Activated naive CD8-positive, alpha-beta T cell treated with anti-CD3 and anti-CD28 coated beads, Interleukin-2, amount 10 ng/mL, durations not matched to agents 7 days and 5 days (primary cell): ENCODE results near the gene PTPRF. TPM values are rescaled to one million over a fixed set of nuclear protein-coding genes. Genes with fewer than 3 reads are reported as not detected.

ENCODE experiments used
- ATAC-seq: fragments of 150-1000 bp; cut with Tn5 transposase; one replicate; pipeline ENCODE4 v1.10.0; 2021; ENCODE audit warnings: low read depth, moderate library complexity
- POLR2A ChIA-PET: fragments of 350-600 bp; sonication (Branson Sonifier 250); formaldehyde crosslinking; loops from one replicate; lab custom pipeline; 2021; ENCODE audit warnings: antibody characterized with exemption; lab: Charles Lee
- DNase-seq: peaks from one replicate; pipeline ENCODE4 v3.0.0; 2021
- H3K27ac Mint-ChIP-seq: one replicate; pipeline ENCODE4 v1.8.0; 2022; ENCODE audit warnings: mild to moderate bottlenecking, mixed read lengths
- H3K27me3 Mint-ChIP-seq: one replicate; pipeline ENCODE4 v1.8.0; 2022; ENCODE audit warnings: mild to moderate bottlenecking, moderate library complexity, mixed read lengths
- H3K36me3 Mint-ChIP-seq: one replicate; pipeline ENCODE4 v1.8.0; 2021; ENCODE audit warnings: mild to moderate bottlenecking, mixed read lengths
- H3K4me1 Mint-ChIP-seq: one replicate; pipeline ENCODE4 v1.8.0; 2021; ENCODE audit warnings: mixed read lengths
- H3K4me3 Mint-ChIP-seq: one replicate; pipeline ENCODE4 v1.8.0; 2022; ENCODE audit warnings: mild to moderate bottlenecking, moderate library complexity, mixed read lengths
- H3K9me3 Mint-ChIP-seq: one replicate; pipeline ENCODE4 v1.8.0; 2021; ENCODE audit warnings: mixed read lengths
- total RNA-seq, 2 experiments: library from RNA; stranded (reverse); gene quantifications; one replicate each; pipeline ENCODE4 v1.2.3, GENCODE V29; 2021

Gene PTPRF
- total RNA-seq, 2 experiments from 2014 or later, result 1.8 to 2.3 TPM

GRCh38 chr1:43556782-43557181, 26.1 kb downstream of the PTPRF start:
- Mint-ChIP-seq H3K9me3 (no peaks in the 10 kb centered on the region), H3K4me1 (peaks cover 3% of the 10 kb centered on the region), H3K4me3 (no peak overlapping the region), H3K27ac (no peak overlapping the region), H3K36me3 (no peaks in the 10 kb centered on the region), H3K27me3 (peaks cover 9% of the 10 kb centered on the region)
- no peak for ATAC-seq
- no peak for DNase-seq
- POLR2A ChIA-PET, result no interaction called here

- Mint-ChIP-seq H3K4me1 (peaks cover 3% of the 10 kb centered on the region), H3K4me3 (no peak overlapping the region), H3K27ac (no peak overlapping the region), H3K36me3 (no peaks in the 10 kb centered on the region), H3K9me3 (no peaks in the 10 kb centered on the region), H3K27me3 (peaks cover 2% of the 10 kb centered on the region)
- DNase-seq, result no peak
- POLR2A ChIA-PET, result no interaction called here
- ATAC-seq, result no peak
Observed at GRCh38 chr1:43557744-43558245, 27.1 kb downstream of the PTPRF start.

GRCh38 chr1:43558346-43558841, 27.7 kb downstream of the PTPRF start:
- no peak for ATAC-seq
- POLR2A ChIA-PET, result no interaction called here
- DNase-seq, result no peak
- Mint-ChIP-seq H3K27me3 (peaks cover 4% of the 10 kb centered on the region), H3K27ac (no peak overlapping the region), H3K9me3 (no peaks in the 10 kb centered on the region), H3K4me1 (peaks cover 3% of the 10 kb centered on the region), H3K4me3 (no peak overlapping the region), H3K36me3 (no peaks in the 10 kb centered on the region)

- no peak for DNase-seq
- H3K4me3 Mint-ChIP-seq, result no peak overlapping the region
- no peaks in the 10 kb centered on the region for H3K9me3 Mint-ChIP-seq
- peaks cover 5% of the 10 kb centered on the region for H3K27me3 Mint-ChIP-seq
- no peaks in the 10 kb centered on the region for H3K4me1 Mint-ChIP-seq
- no peak for ATAC-seq
- H3K27ac Mint-ChIP-seq, result no peak overlapping the region
- POLR2A ChIA-PET, result no interaction called here
- H3K36me3 Mint-ChIP-seq, result no peaks in the 10 kb centered on the region
Observed at GRCh38 chr1:43559714-43560113, 29.0 kb downstream of the PTPRF start.

- ATAC-seq, result no peak
- no peak for DNase-seq
- Mint-ChIP-seq H3K9me3 (no peaks in the 10 kb centered on the region), H3K27ac (no peak overlapping the region), H3K4me3 (no peak overlapping the region), H3K36me3 (no peaks in the 10 kb centered on the region), H3K4me1 (peaks cover 4% of the 10 kb centered on the region), H3K27me3 (peaks cover 5% of the 10 kb centered on the region)
- POLR2A ChIA-PET, result no interaction called here
Observed at GRCh38 chr1:43560286-43560685, 29.6 kb downstream of the PTPRF start.

GRCh38 chr1:43563876-43564539, 33.3 kb downstream of the PTPRF start:
- Mint-ChIP-seq H3K9me3 (no peaks in the 10 kb centered on the region), H3K27ac (no peak overlapping the region), H3K4me3 (no peak overlapping the region), H3K4me1 (peaks cover 4% of the 10 kb centered on the region), H3K27me3 (peaks cover 6% of the 10 kb centered on the region), H3K36me3 (no peaks in the 10 kb centered on the region)
- POLR2A ChIA-PET, result no interaction called here
- DNase-seq, result no peak
- ATAC-seq, result no peak

GRCh38 chr1:43564551-43565348, 34.1 kb downstream of the PTPRF start:
- POLR2A ChIA-PET, result no interaction called here
- no peaks in the 10 kb centered on the region for H3K36me3 Mint-ChIP-seq
- H3K4me1 Mint-ChIP-seq, result peaks cover 5% of the 10 kb centered on the region
- ATAC-seq (no peak), DNase-seq (no peak)
- H3K27me3 Mint-ChIP-seq, result peaks cover 6% of the 10 kb centered on the region
- peak overlapping the region; percentile 56 for H3K4me3 Mint-ChIP-seq
- no peak overlapping the region for H3K27ac Mint-ChIP-seq
- H3K9me3 Mint-ChIP-seq, result no peaks in the 10 kb centered on the region

GRCh38 chr1:43565600-43566360, 35.1 kb downstream of the PTPRF start:
- H3K4me3 Mint-ChIP-seq, result peak overlapping the region; percentile 66
- peaks cover 6% of the 10 kb centered on the region for H3K27me3 Mint-ChIP-seq
- no peaks in the 10 kb centered on the region for H3K9me3 Mint-ChIP-seq
- ATAC-seq, result peak; percentile 76
- H3K27ac Mint-ChIP-seq, result no peak overlapping the region
- H3K36me3 Mint-ChIP-seq, result no peaks in the 10 kb centered on the region
- DNase-seq, result peak; percentile 77
- H3K4me1 Mint-ChIP-seq, result peaks cover 5% of the 10 kb centered on the region
- POLR2A ChIA-PET, result interaction anchor here (0.6 kb wide), 1 partner anchor 84 kb away, joined by 3 read pairs; the partner anchor contains the start of gene KDM4A

GRCh38 chr1:43566382-43567044, 35.8 kb downstream of the PTPRF start:
- POLR2A ChIA-PET, result interaction anchor here (0.6 kb wide), 1 partner anchor 84 kb away, joined by 3 read pairs; the partner anchor contains the start of gene KDM4A
- Mint-ChIP-seq H3K4me1 (peaks cover 5% of the 10 kb centered on the region), H3K36me3 (no peaks in the 10 kb centered on the region), H3K9me3 (no peaks in the 10 kb centered on the region), H3K27ac (no peak overlapping the region), H3K27me3 (peaks cover 6% of the 10 kb centered on the region), H3K4me3 (peak overlapping the region; percentile 66)
- ATAC-seq, result no peak
- DNase-seq, result no peak

- no peak overlapping the region for H3K27ac Mint-ChIP-seq
- H3K36me3 Mint-ChIP-seq, result no peaks in the 10 kb centered on the region
- H3K27me3 Mint-ChIP-seq, result peaks cover 3% of the 10 kb centered on the region
- no peak overlapping the region for H3K4me3 Mint-ChIP-seq
- ATAC-seq (no peak), DNase-seq (no peak)
- peaks cover 5% of the 10 kb centered on the region for H3K4me1 Mint-ChIP-seq
- H3K9me3 Mint-ChIP-seq, result no peaks in the 10 kb centered on the region
- POLR2A ChIA-PET, result no interaction called here
Observed at GRCh38 chr1:43569175-43569574, 38.5 kb downstream of the PTPRF start.

GRCh38 chr1:43570277-43570676, 39.6 kb downstream of the PTPRF start:
- Mint-ChIP-seq H3K27me3 (peaks cover 3% of the 10 kb centered on the region), H3K27ac (no peak overlapping the region), H3K9me3 (no peaks in the 10 kb centered on the region), H3K36me3 (no peaks in the 10 kb centered on the region), H3K4me3 (no peak overlapping the region), H3K4me1 (peaks cover 2% of the 10 kb centered on the region)
- POLR2A ChIA-PET, result no interaction called here
- ATAC-seq (no peak), DNase-seq (no peak)

- no peak overlapping the region for H3K4me3 Mint-ChIP-seq
- no peaks in the 10 kb centered on the region for H3K36me3 Mint-ChIP-seq
- ATAC-seq (no peak), DNase-seq (no peak)
- H3K27me3 Mint-ChIP-seq, result peaks cover 3% of the 10 kb centered on the region
- no peaks in the 10 kb centered on the region for H3K9me3 Mint-ChIP-seq
- H3K4me1 Mint-ChIP-seq, result peaks cover 1% of the 10 kb centered on the region
- POLR2A ChIA-PET, result no interaction called here
- no peak overlapping the region for H3K27ac Mint-ChIP-seq
Observed at GRCh38 chr1:43570715-43571114, 40.0 kb downstream of the PTPRF start.

GRCh38 chr1:43572084-43572483, 41.4 kb downstream of the PTPRF start:
- ATAC-seq (no peak), DNase-seq (no peak)
- H3K27me3 Mint-ChIP-seq, result peaks cover 3% of the 10 kb centered on the region
- peaks cover 1% of the 10 kb centered on the region for H3K4me1 Mint-ChIP-seq
- POLR2A ChIA-PET, result no interaction called here
- H3K27ac Mint-ChIP-seq, result no peak overlapping the region
- no peaks in the 10 kb centered on the region for H3K36me3 Mint-ChIP-seq
- no peak overlapping the region for H3K4me3 Mint-ChIP-seq
- no peaks in the 10 kb centered on the region for H3K9me3 Mint-ChIP-seq
